A549 treated with AZD9567 at 1 μM for 4 hours (cell line): ENCODE data around the gene NPHP1. TPM values are rescaled to one million over a fixed set of nuclear protein-coding genes. Genes with fewer than 3 reads are reported as not detected.

ENCODE experiments used
- total RNA-seq: library from RNA; stranded (reverse); fragments of 200-300 nt; extraction: Qiagen RNA extraction; gene quantifications from 5 replicates; pipeline ENCODE4 v1.2.3, GENCODE V29; 2022; ENCODE audit not compliant: insufficient read depth

Gene NPHP1
- total RNA-seq = 6.1 to 15.2 TPM (median 8.0 TPM) in 5 replicates

GRCh38 chr2:110204408-110205385 is at the start of gene NPHP1:
NPHP1 (minus strand) TSS chr2:110205013; CDS start chr2:110204968, 45 bp downstream.

GRCh38 chr2:110211938-110212858 is 7.4 kb upstream of the NPHP1 start, which contains the start of gene MTLN:
MTLN (minus strand) TSS chr2:110212547; CDS start chr2:110212525, 22 bp downstream.

GRCh38 chr2:110115291-110116032 is 89.4 kb downstream of the NPHP1 start, which contains the start of gene MALL:
MALL (minus strand) TSS chr2:110115822; CDS start chr2:110115792, 30 bp downstream.

Other genes starting within 250 kb of the NPHP1 start
- 134 to 147 TPM (median 139 TPM) in 5 replicates for gene MALL, start 89.2 kb downstream of the NPHP1 start, total RNA-seq
- 81.3 to 138 TPM (median 128 TPM) in 5 replicates for gene MTLN, start 7.5 kb upstream of the NPHP1 start, total RNA-seq